Kidney (tissue), 14 donors: Measurements from ENCODE around the gene ALK. TPM values are rescaled to one million over a fixed set of nuclear protein-coding genes. Genes with fewer than 3 reads are reported as not detected.

Source experiments
- DNase-seq, 5 donors: peaks; one replicate each; pipeline ENCODE4 v3.0.0-alpha.2; 2013 to 2020
- FAIRE-seq: peaks from 2 replicates; lab custom pipeline; 2012; peaks lifted over from hg19 to GRCh38; lab: Jason Lieb, UNC
- H3K27ac ChIP-seq, 2 donors: one replicate each; pipeline ENCODE4 v1.7.0; 2013; ENCODE audit warnings: low read depth in 2 of 2, low read length in 2 of 2, inconsistent platforms in 1 of 2
- H3K27me3 ChIP-seq: one replicate; pipeline ENCODE4 v1.7.1; 2013; ENCODE audit warnings: low read length, inconsistent platforms; ENCODE audit not compliant: control insufficient read depth, insufficient read depth
- H3K36me3 ChIP-seq, 3 donors: one replicate each; pipeline versions ENCODE4 v1.7.0 to v1.7.1; 2013; ENCODE audit warnings: low read length in 3 of 3, control low read depth in 1 of 3, inconsistent platforms in 1 of 3; ENCODE audit not compliant: insufficient read depth in 3 of 3, control insufficient read depth in 2 of 3
- H3K4me1 ChIP-seq, 3 donors: one replicate each; pipeline versions ENCODE4 v1.7.0 to v1.7.1; 2013; ENCODE audit warnings: low read length in 3 of 3, inconsistent platforms in 1 of 3, low read depth in 1 of 3; ENCODE audit not compliant: control insufficient read depth in 2 of 3, insufficient read depth in 2 of 3
- H3K4me3 ChIP-seq, 3 donors: one replicate each; pipeline versions ENCODE4 v1.7.0 to v1.8.1; 2013; ENCODE audit warnings: low read length in 3 of 3, control low read depth in 1 of 3, inconsistent platforms in 1 of 3
- H3K9ac ChIP-seq, 3 donors: one replicate each; pipeline versions ENCODE4 v1.7.0 to v1.7.1; 2013; ENCODE audit warnings: low read length in 3 of 3, control low read depth in 1 of 3, inconsistent platforms in 1 of 3
- H3K9me3 ChIP-seq, 3 donors: one replicate each; pipeline versions ENCODE4 v1.7.0 to v1.7.1; 2013; ENCODE audit warnings: low read length in 3 of 3, control low read depth in 1 of 3, inconsistent platforms in 1 of 3; ENCODE audit not compliant: control insufficient read depth in 2 of 3, insufficient read depth in 1 of 3
- CTCF ChIP-seq: IDR thresholded peaks from 3 replicates; pipeline ENCODE4 v1.5.1; 2012; ENCODE audit warnings: mild to moderate bottlenecking, moderate library complexity, borderline replicate concordance; ENCODE audit not compliant: insufficient read depth; ENCODE audit errors: extremely low read depth
- intact Hi-C: fragments of 100-400 bp; cut with DNase I; formaldehyde crosslinking; loops from one replicate; pipeline ENCODE4 v1.11.1; 2022
- polyA plus RNA-seq: library from polyadenylated mRNA; stranded (reverse); fragments of 350-450 nt; fragmentation: Illumina TruSeq; extraction: RNeasy Lipid Tissue Mini Kit (QIAGEN cat#74804); gene quantifications from one replicate; pipeline ENCODE4 v1.2.3, GENCODE V29; 2014; ENCODE audit warnings: low read depth, low replicate concordance; ENCODE audit not compliant: insufficient read depth
- total RNA-seq: library from RNA; stranded (reverse); fragmentation: NEBNext Ultra II Directional; extraction: Animal tissue kit (Norgen Biotek cat#: 25700); gene quantifications from one replicate; pipeline ENCODE4 v1.2.1, GENCODE V29; 2021
- donor health status: control.
- donor health status: control.
- donor health status: control.
- donor health status: control.
- donor health status: control.
- donor health status: DM: yes; HTN: yes; CAD: no.
- donor health status: Normal renal cell carcinoma (clear cell type).

ALK gene
- total and polyA plus RNA-seq, 2 donors from 2014 or later, result 0.13 TPM; not detected in 1

GRCh38 chr2:29450596-29451222 lies 470.7 kb downstream of the ALK start:
- Histone ChIP-seq H3K9ac (no peak overlapping the region), H3K4me3 (no peak overlapping the region), H3K9me3 (no peaks in the 10 kb centered on the region), H3K4me1 (no peaks in the 10 kb centered on the region), H3K27me3 (no peaks in the 10 kb centered on the region), H3K27ac (no peak overlapping the region), H3K36me3 (no peaks in the 10 kb centered on the region)
- intact Hi-C loops, result no loop called here
- no peak for FAIRE-seq
- TF ChIP-seq CTCF, result no peak
- DNase-seq, result no peak

DNA sequence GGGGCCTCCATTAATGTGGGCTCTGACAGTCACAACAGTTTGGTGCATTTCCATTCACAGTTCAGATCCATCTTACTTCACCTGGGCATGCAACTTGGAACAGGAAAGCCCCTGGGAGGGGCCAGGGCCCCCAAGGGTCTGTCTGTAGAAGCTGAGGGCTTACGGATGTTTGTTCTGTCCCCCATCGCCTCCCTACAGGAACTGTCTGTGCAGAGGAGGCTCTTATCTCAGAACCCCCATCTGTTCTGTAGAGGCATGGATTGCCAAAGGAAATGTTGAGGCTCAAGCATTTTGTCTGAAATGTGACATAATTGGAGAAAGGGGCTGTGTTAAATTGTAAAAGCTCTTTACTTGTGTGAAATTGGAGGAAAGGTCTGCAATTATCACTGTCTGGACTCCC lies 471.9 kb downstream of the ALK start:
- TF ChIP-seq CTCF, result no peak
- H3K4me3 ChIP-seq, result no peak overlapping the region
- H3K9ac ChIP-seq, result no peak overlapping the region
- no peak overlapping the region for H3K27ac ChIP-seq
- H3K36me3 ChIP-seq, result no peaks in the 10 kb centered on the region
- intact Hi-C loops, result no loop called here
- FAIRE-seq (no peak), DNase-seq (no peak)
- H3K9me3 ChIP-seq, result no peaks in the 10 kb centered on the region
- no peaks in the 10 kb centered on the region for H3K27me3 ChIP-seq
- no peaks in the 10 kb centered on the region for H3K4me1 ChIP-seq

DNA sequence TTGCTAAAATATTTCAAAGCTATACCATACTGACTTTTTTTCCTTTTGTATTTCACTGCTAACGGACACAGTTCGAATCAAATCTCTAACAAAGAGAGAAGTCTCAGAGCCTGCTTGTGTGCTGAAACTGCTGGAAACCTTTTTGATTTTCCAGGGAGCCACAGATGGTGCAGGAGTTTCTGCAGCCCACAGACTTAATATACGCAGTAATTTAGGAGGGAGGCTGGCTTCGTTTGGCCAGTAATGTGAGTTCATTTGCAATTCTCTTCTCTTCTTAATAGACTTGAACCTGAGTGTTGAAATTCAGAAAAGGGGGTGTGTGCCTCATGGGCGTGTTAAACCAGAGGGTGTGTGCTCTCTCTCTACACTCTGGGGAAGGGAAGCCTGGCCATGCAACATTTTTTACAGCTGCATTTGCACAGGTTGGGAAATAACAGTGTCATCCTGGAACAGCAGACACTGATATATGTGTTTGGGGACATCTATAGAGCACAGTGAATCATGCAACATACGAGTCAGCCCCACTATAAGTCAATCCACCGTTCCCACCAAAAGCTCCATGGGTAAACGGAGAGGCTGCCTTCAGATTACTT lies 473.2 kb downstream of the ALK start:
- DNase-seq, result no peak
- no peak for FAIRE-seq
- Histone ChIP-seq H3K9me3 (no peaks in the 10 kb centered on the region), H3K27ac (no peak overlapping the region), H3K27me3 (no peaks in the 10 kb centered on the region), H3K9ac (no peak overlapping the region), H3K4me1 (no peaks in the 10 kb centered on the region), H3K4me3 (no peak overlapping the region), H3K36me3 (no peaks in the 10 kb centered on the region)
- no peak for TF ChIP-seq CTCF
- intact Hi-C loops, result no loop called here
